Fibroblast of mammary gland (primary cell): Measurements from ENCODE around the gene SCN10A.

Experiments used
- DNase-seq: peaks from one replicate; pipeline ENCODE4 v3.0.0-alpha.2; 2010; ENCODE audit warnings: low read depth
- H3K4me3 ChIP-seq: 2 replicates; pipeline ENCODE4 v1.5.1; 2011; ENCODE audit warnings: low read depth, mild to moderate bottlenecking, low read length, moderate library complexity; ENCODE audit not compliant: control insufficient read depth
- CTCF ChIP-seq: conservative IDR thresholded peaks from 2 replicates; pipeline ENCODE4 v1.5.1; 2011; ENCODE audit warnings: low read depth, low read length, inconsistent platforms; ENCODE audit not compliant: control insufficient read depth, insufficient read depth

SCN10A gene

GRCh38 chr3:38816026-38816425, at the start of gene SCN10A:
SCN10A (minus strand) TSS chr3:38816217; CDS start chr3:38794010, 22,207 bp downstream.
- no peak within 1 kb of the TSS for H3K4me3 ChIP-seq
- DNase-seq, result no peak
- no peak for TF ChIP-seq CTCF

GRCh38 chr3:38853011-38853410, 37.0 kb upstream of the SCN10A start:
- peak; percentile 8 for DNase-seq
- TF ChIP-seq CTCF, result no peak

GRCh38 chr3:38843898-38844297, 27.9 kb upstream of the SCN10A start:
- peak; percentile 72 for DNase-seq
- no peak overlapping the region for H3K4me3 ChIP-seq
- TF ChIP-seq CTCF, result peak; percentile 55

More at GRCh38 chr3:38853011-38853410, 37.0 kb upstream of the SCN10A start:
- no peak overlapping the region for H3K4me3 ChIP-seq

GRCh38 chr3:38842266-38842965, 26.4 kb upstream of the SCN10A start:
- DNase-seq, result no peak
- no peak for TF ChIP-seq CTCF
- no peak overlapping the region for H3K4me3 ChIP-seq

- peak; percentile 2 for TF ChIP-seq CTCF
- H3K4me3 ChIP-seq, result no peak overlapping the region
- peak; percentile 10 for DNase-seq
Observed at GRCh38 chr3:38840987-38841386, 25.0 kb upstream of the SCN10A start.

- DNase-seq, result no peak
- no peak overlapping the region for H3K4me3 ChIP-seq
- no peak for TF ChIP-seq CTCF
Observed at GRCh38 chr3:38837358-38837757, 21.3 kb upstream of the SCN10A start.
